ENCODE measurements around the gene SLC13A2. TPM values are rescaled to one million over a fixed set of nuclear protein-coding genes. Genes with fewer than 3 reads are reported as not detected.

SLC13A2 gene
- total RNA-seq, 1 experiment from 2014 or later, result not detected

DNA sequence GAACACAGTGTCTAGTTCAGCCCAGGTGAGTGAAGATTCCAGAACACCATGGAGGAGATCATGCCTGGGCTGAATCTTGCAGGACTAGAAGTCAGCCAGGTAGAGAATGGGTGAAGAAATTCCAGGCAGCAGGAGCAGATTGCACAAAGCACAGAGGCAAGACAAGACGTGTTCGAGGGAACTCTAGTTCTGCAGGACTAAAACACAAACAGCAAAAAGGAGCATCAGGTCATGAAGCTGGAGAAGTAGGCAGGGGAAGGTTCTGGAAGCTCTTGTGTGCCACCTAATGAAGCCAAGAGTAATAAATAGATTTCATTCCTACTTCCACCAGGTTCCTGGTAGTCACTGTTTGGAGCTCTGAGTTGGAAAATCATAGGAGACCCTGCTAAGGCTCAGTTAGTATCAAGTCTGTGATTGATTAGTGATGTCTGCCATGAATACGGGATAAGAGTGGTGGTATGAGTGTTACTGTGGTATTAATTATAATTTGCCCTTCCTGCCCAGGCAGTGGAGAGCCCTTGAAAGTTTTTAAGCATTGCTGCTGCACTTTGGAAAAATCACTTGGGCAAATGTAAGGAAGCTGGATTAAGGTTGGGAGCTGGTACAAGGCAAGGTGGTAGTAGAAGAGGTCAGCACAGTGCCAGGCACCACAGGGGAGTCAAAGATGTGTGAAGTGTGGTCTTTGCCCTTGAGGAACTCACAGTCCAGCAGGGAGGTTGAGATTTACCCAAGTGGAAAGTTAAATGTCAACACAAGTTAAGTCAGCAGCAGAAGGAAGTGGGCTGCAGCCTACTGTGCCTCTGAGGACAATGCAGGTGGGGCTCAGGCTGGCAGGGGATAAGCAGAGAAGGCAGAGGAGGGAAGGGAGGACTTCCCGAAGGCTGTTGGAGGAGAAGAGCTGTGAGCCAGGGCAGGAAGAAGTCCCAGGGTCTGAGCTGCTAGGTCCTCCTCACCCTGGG, 19.2 kb downstream of the SLC13A2 start:
- no TSS peak for BruUV-seq (replicated peaks)
- POLR2A ChIA-PET, result no interaction called here

GRCh38 chr17:28493460-28493859, 20.0 kb downstream of the SLC13A2 start:
- H3K27ac ChIP-seq (ENCODE audit: low read length), result no peak overlapping the region
- in situ Hi-C loops (cut with HindIII; ENCODE audit: low pct_unique_long_range_greater_than_20kb, low sequenced_read_pairs) (no loop called here), intact Hi-C loops (cut with micrococcal nuclease; ENCODE audit: unreplicated experiment) (no loop called here)
- H3K4me1 ChIP-seq (ENCODE audit: control insufficient read depth, insufficient read depth, low read length), result no peaks in the 10 kb centered on the region; the same call in 1 of the 2 replicates
- H3K27me3 ChIP-seq (ENCODE audit: control insufficient read depth, insufficient read depth, low read length), result peaks cover 2% of the 10 kb centered on the region; the same call in 1 of the 2 replicates
- DNase-seq (ENCODE audit: low read depth, low spot score), result no peak
- no peaks in the 10 kb centered on the region for H3K36me3 ChIP-seq (ENCODE audit: control insufficient read depth, insufficient read depth, low read length)
- no TSS peak for BruUV-seq (replicated peaks)
- TF ChIP-seq CTCF (IDR thresholded peaks at IDR 0.05), result no peak
- TF ChIP-seq, protein P1, sequence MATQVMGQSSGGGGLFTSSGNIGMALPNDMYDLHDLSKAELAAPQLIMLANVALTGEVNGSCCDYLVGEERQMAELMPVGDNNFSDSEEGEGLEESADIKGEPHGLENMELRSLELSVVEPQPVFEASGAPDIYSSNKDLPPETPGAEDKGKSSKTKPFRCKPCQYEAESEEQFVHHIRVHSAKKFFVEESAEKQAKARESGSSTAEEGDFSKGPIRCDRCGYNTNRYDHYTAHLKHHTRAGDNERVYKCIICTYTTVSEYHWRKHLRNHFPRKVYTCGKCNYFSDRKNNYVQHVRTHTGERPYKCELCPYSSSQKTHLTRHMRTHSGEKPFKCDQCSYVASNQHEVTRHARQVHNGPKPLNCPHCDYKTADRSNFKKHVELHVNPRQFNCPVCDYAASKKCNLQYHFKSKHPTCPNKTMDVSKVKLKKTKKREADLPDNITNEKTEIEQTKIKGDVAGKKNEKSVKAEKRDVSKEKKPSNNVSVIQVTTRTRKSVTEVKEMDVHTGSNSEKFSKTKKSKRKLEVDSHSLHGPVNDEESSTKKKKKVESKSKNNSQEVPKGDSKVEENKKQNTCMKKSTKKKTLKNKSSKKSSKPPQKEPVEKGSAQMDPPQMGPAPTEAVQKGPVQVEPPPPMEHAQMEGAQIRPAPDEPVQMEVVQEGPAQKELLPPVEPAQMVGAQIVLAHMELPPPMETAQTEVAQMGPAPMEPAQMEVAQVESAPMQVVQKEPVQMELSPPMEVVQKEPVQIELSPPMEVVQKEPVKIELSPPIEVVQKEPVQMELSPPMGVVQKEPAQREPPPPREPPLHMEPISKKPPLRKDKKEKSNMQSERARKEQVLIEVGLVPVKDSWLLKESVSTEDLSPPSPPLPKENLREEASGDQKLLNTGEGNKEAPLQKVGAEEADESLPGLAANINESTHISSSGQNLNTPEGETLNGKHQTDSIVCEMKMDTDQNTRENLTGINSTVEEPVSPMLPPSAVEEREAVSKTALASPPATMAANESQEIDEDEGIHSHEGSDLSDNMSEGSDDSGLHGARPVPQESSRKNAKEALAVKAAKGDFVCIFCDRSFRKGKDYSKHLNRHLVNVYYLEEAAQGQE (IDR thresholded peaks at IDR 0.05; ENCODE audit: insufficient read depth in 1 of 2, low read depth in 2 of 2, low read length in 1 of 2), result no peak
- no peak for TF ChIP-seq POLR2AphosphoS5 (IDR thresholded peaks at IDR 0.05; ENCODE audit: low read depth, low read length)
- TF ChIP-seq TCF7L2 (IDR thresholded peaks at IDR 0.05; ENCODE audit: low read depth, low read length), result no peak
- no peak for TF ChIP-seq SIN3A (IDR thresholded peaks at IDR 0.05; ENCODE audit: borderline replicate concordance, insufficient read depth, low read depth, low read length)
- H3K4me3 ChIP-seq (ENCODE audit: low read depth in 2 of 2, low read length in 2 of 2), result no peak overlapping the region
- ATAC-seq, result no peak
- CTCF ChIA-PET, result no interaction called here
- POLR2A ChIA-PET, result no interaction called here
- no peaks in the 10 kb centered on the region for H3K9me3 ChIP-seq (ENCODE audit: control insufficient read depth, insufficient read depth, low read depth, low read length)

More for the DNA sequence above, 19.2 kb downstream of the SLC13A2 start:
- intact Hi-C loops (cut with micrococcal nuclease; ENCODE audit: unreplicated experiment) (no loop called here), in situ Hi-C loops (cut with HindIII; ENCODE audit: low pct_unique_long_range_greater_than_20kb, low sequenced_read_pairs) (no loop called here)
- Histone ChIP-seq H3K36me3 (ENCODE audit: control insufficient read depth, insufficient read depth, low read length) (no peaks in the 10 kb centered on the region), H3K9me3 (ENCODE audit: control insufficient read depth, insufficient read depth, low read depth, low read length) (no peaks in the 10 kb centered on the region), H3K27ac (ENCODE audit: low read length) (no peak overlapping the region), H3K4me1 (ENCODE audit: control insufficient read depth, insufficient read depth, low read length) (no peaks in the 10 kb centered on the region; the same call in 1 of the 2 replicates), H3K4me3 (ENCODE audit: low read depth in 2 of 2, low read length in 2 of 2) (no peak overlapping the region), H3K27me3 (ENCODE audit: control insufficient read depth, insufficient read depth, low read length) (peaks cover 2% of the 10 kb centered on the region; the same call in 1 of the 2 replicates)
- CTCF ChIA-PET, result no interaction called here
- ATAC-seq (no peak), DNase-seq (ENCODE audit: low read depth, low spot score) (no peak)
- TF ChIP-seq SIN3A (IDR thresholded peaks at IDR 0.05; ENCODE audit: borderline replicate concordance, insufficient read depth, low read depth, low read length), result no peak
- TF ChIP-seq POLR2AphosphoS5 (IDR thresholded peaks at IDR 0.05; ENCODE audit: low read depth, low read length), result no peak
- TF ChIP-seq CTCF (IDR thresholded peaks at IDR 0.05), result no peak
- TF ChIP-seq TCF7L2 (IDR thresholded peaks at IDR 0.05; ENCODE audit: low read depth, low read length), result no peak
- TF ChIP-seq, protein P1 (IDR thresholded peaks at IDR 0.05; ENCODE audit: insufficient read depth in 1 of 2, low read depth in 2 of 2, low read length in 1 of 2), result no peak
